HEK293 (cell line): ENCODE measurements around the gene PTPN3.

ENCODE experiments used
- CTCF ChIA-PET: fragments of 350-600 bp; formaldehyde crosslinking; extraction: SDS; loops from one replicate; lab custom pipeline; 2021; ENCODE audit warnings: antibody characterized with exemption; lab: Yijun Ruan, JAX
- POLR2A ChIA-PET: fragments of 300-600 bp; formaldehyde crosslinking; extraction: SDS; loops from one replicate; lab custom pipeline; 2020; ENCODE audit warnings: antibody characterized with exemption, inconsistent platforms; lab: Yijun Ruan, JAX
- H3K27ac ChIP-seq: fragments of 200-500 bp; sonication (Bioruptor generic); 2 replicates; pipeline ENCODE4 v1.5.1; 2014; ENCODE audit warnings: low read depth, low read length, control low read depth, inconsistent platforms; ENCODE audit errors: extremely low read depth
- H3K36me3 ChIP-seq, 2 experiments: fragments of 200-500 bp in 1 of 2; sonication (Bioruptor generic) in 1 of 2; 1 replicate in 1 of 2; 2 replicates in 1 of 2; pipeline ENCODE4 v1.5.1; 2014 to 2017; ENCODE audit warnings: inconsistent platforms in 2 of 2, low read length in 2 of 2; ENCODE audit not compliant: control insufficient read depth in 2 of 2, insufficient read depth in 1 of 2
- H3K4me1 ChIP-seq: fragments of 200-500 bp; sonication (Bioruptor generic); 2 replicates; pipeline ENCODE4 v1.5.1; 2014; ENCODE audit warnings: mild to moderate bottlenecking, low read length, inconsistent platforms; ENCODE audit not compliant: control insufficient read depth, insufficient read depth
- H3K4me3 ChIP-seq: 2 replicates; pipeline ENCODE4 v1.5.1; 2011; ENCODE audit warnings: low read depth, mild to moderate bottlenecking, control low read depth, low read length, moderate library complexity
- H3K9me3 ChIP-seq: fragments of 200-500 bp; sonication (Bioruptor generic); 2 replicates; pipeline ENCODE4 v1.5.1; 2014; ENCODE audit warnings: low read depth, low read length, inconsistent platforms; ENCODE audit not compliant: control insufficient read depth, insufficient read depth
- KLF16 ChIP-seq: fragments of 450-650 bp; formaldehyde crosslinking; IDR thresholded peaks from 2 replicates; pipeline ENCODE4 v1.5.1; 2017; ENCODE audit warnings: missing biosample characterization, missing genetic modification characterization
- MZF1 ChIP-seq: fragments of 450-650 bp; formaldehyde crosslinking; IDR thresholded peaks from 2 replicates; pipeline ENCODE4 v1.5.1; 2017; ENCODE audit warnings: missing biosample characterization, missing genetic modification characterization, borderline replicate concordance
- SCRT2 ChIP-seq: fragments of 450-650 bp; formaldehyde crosslinking; IDR thresholded peaks from 2 replicates; pipeline ENCODE4 v1.5.1; 2016; ENCODE audit warnings: missing biosample characterization, missing genetic modification characterization
- TCF7L2 ChIP-seq: IDR thresholded peaks from 2 replicates; pipeline ENCODE4 v1.6.1; 2011; ENCODE audit warnings: low read depth, mild to moderate bottlenecking, inconsistent platforms, low read length, moderate library complexity, borderline replicate concordance
- ZBTB1 ChIP-seq: fragments of 450-650 bp; formaldehyde crosslinking; IDR thresholded peaks from 2 replicates; pipeline ENCODE4 v1.5.1; 2016; ENCODE audit warnings: missing biosample characterization, missing genetic modification characterization
- ZFP69B ChIP-seq: fragments of 450-650 bp; formaldehyde crosslinking; IDR thresholded peaks from 2 replicates; pipeline ENCODE4 v1.5.1; 2016; ENCODE audit warnings: missing biosample characterization, missing genetic modification characterization
- ZNF114 ChIP-seq: fragments of 450-650 bp; formaldehyde crosslinking; IDR thresholded peaks from 2 replicates; pipeline ENCODE4 v1.5.0; 2017; ENCODE audit warnings: missing biosample characterization, missing genetic modification characterization
- ZNF140 ChIP-seq: fragments of 450-650 bp; formaldehyde crosslinking; IDR thresholded peaks from 2 replicates; pipeline ENCODE4 v1.5.1; 2016; ENCODE audit warnings: missing biosample characterization, missing genetic modification characterization
- ZNF155 ChIP-seq: fragments of 450-650 bp; formaldehyde crosslinking; IDR thresholded peaks from 2 replicates; pipeline ENCODE4 v1.5.1; 2016; ENCODE audit warnings: missing biosample characterization, missing genetic modification characterization
- ZNF18 ChIP-seq: fragments of 450-650 bp; formaldehyde crosslinking; IDR thresholded peaks from 2 replicates; pipeline ENCODE4 v1.5.1; 2016; ENCODE audit warnings: missing biosample characterization, missing genetic modification characterization
- ZNF211 ChIP-seq: fragments of 450-650 bp; formaldehyde crosslinking; IDR thresholded peaks from 2 replicates; pipeline ENCODE4 v1.5.1; 2016; ENCODE audit warnings: low read depth, missing biosample characterization, missing genetic modification characterization
- ZNF239 ChIP-seq: fragments of 450-650 bp; formaldehyde crosslinking; IDR thresholded peaks from 2 replicates; pipeline ENCODE4 v1.5.1; 2016; ENCODE audit warnings: missing biosample characterization, missing genetic modification characterization
- ZNF266 ChIP-seq: fragments of 450-650 bp; formaldehyde crosslinking; IDR thresholded peaks from 2 replicates; pipeline ENCODE4 v1.5.1; 2016; ENCODE audit warnings: missing biosample characterization, missing genetic modification characterization, low read depth
- ZNF302 ChIP-seq: fragments of 450-650 bp; formaldehyde crosslinking; IDR thresholded peaks from 2 replicates; pipeline ENCODE4 v1.5.1; 2016; ENCODE audit warnings: missing biosample characterization, missing genetic modification characterization, low read depth
- ZNF423 ChIP-seq: fragments of 450-650 bp; formaldehyde crosslinking; IDR thresholded peaks from 2 replicates; pipeline ENCODE4 v1.5.1; 2016; ENCODE audit warnings: missing biosample characterization, missing genetic modification characterization
- ZNF433 ChIP-seq: fragments of 450-650 bp; formaldehyde crosslinking; IDR thresholded peaks from 2 replicates; pipeline ENCODE4 v1.5.1; 2016; ENCODE audit warnings: missing biosample characterization, missing genetic modification characterization, low read depth
- ZNF473 ChIP-seq: fragments of 450-650 bp; formaldehyde crosslinking; IDR thresholded peaks from 2 replicates; pipeline ENCODE4 v1.5.1; 2017; ENCODE audit warnings: missing biosample characterization, missing genetic modification characterization
- ZNF645 ChIP-seq: fragments of 450-650 bp; formaldehyde crosslinking; IDR thresholded peaks from 2 replicates; pipeline ENCODE4; 2016; ENCODE audit warnings: missing biosample characterization, missing genetic modification characterization
- ZNF677 ChIP-seq: fragments of 450-650 bp; IDR thresholded peaks from 2 replicates; pipeline ENCODE4 v1.5.0; 2018; ENCODE audit warnings: missing biosample characterization, mild to moderate bottlenecking, missing genetic modification characterization, moderate library complexity
- ZNF76 ChIP-seq: fragments of 450-650 bp; formaldehyde crosslinking; IDR thresholded peaks from 2 replicates; pipeline ENCODE4; 2016; ENCODE audit warnings: low read depth, missing biosample characterization, missing genetic modification characterization, borderline replicate concordance
- ZNF830 ChIP-seq: fragments of 450-650 bp; IDR thresholded peaks from 2 replicates; pipeline ENCODE4 v1.5.0; 2018; ENCODE audit warnings: missing biosample characterization, missing genetic modification characterization, low read depth, mild to moderate bottlenecking, moderate library complexity
- ZSCAN23 ChIP-seq: fragments of 450-650 bp; formaldehyde crosslinking; IDR thresholded peaks from 2 replicates; pipeline ENCODE4 v1.5.1; 2016; ENCODE audit warnings: missing biosample characterization, missing genetic modification characterization
- TF ChIP-seq, protein P1 (sequence below): fragments of 450-650 bp; formaldehyde crosslinking; IDR thresholded peaks from 2 replicates; pipeline ENCODE4 v1.5.1; 2017; ENCODE audit warnings: missing biosample characterization, mild to moderate bottlenecking, missing genetic modification characterization, moderate library complexity
- TF ChIP-seq, protein P2 (sequence below): fragments of 450-650 bp; formaldehyde crosslinking; IDR thresholded peaks from 2 replicates; pipeline ENCODE4 v1.5.1; 2016; ENCODE audit warnings: missing biosample characterization, missing genetic modification characterization

Gene PTPN3

DNA sequence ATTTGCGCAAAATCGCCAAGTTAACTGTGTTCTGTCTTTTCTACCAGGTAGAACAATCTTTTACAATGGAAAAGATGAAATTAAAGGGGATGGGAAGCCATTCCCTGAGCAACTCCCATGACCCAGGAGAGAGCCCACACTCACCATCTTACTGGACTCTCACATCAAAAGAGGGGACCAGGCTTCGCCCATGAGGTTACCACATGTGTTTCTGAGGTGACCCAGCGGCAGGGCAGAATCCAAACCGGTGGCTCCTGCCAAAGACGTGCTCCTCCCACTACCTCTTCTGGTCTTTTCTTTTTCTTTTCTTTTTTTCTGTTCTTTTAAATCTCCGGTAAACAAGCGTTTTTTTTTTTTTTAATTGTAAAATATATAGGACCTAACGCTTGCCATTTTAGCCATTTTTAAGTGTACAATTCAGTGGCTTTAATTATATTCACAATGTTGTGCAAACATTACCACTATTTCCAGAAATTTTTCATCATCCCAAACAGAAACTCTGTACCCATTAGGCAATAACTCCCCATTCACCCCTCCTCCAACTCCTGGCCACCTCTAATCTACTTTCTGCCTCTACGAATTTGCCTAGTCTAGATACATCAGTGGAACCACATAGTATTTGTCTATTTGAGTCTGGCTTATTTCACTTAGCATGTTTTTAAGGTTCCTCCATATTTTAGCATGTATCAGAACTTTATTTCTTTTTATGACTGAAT is 19.3 kb downstream of the PTPN3 start:
- CTCF ChIA-PET: interaction anchor here (1.3 to 1.4 kb wide), 2 partner anchors 9 kb away, joined by 8 to 20 read pairs; no protein-coding TSS in a partner anchor
- TF ChIP-seq ZNF76 (tag by site-specific recombination): no peak
- TF ChIP-seq ZNF155 (tag by site-specific recombination): no peak
- no peak for TF ChIP-seq ZNF302 (tag by site-specific recombination)
- TF ChIP-seq SCRT2 (tag by site-specific recombination): no peak
- no peak for TF ChIP-seq ZNF645 (tag by site-specific recombination)
- no peak for TF ChIP-seq ZFP69B (tag by site-specific recombination)
- no peak for TF ChIP-seq ZNF266 (tag by site-specific recombination)
- no peak for TF ChIP-seq ZNF473 (tag by site-specific recombination)
- no peak for TF ChIP-seq MZF1
- TF ChIP-seq ZNF211: no peak
- TF ChIP-seq, protein P1, sequence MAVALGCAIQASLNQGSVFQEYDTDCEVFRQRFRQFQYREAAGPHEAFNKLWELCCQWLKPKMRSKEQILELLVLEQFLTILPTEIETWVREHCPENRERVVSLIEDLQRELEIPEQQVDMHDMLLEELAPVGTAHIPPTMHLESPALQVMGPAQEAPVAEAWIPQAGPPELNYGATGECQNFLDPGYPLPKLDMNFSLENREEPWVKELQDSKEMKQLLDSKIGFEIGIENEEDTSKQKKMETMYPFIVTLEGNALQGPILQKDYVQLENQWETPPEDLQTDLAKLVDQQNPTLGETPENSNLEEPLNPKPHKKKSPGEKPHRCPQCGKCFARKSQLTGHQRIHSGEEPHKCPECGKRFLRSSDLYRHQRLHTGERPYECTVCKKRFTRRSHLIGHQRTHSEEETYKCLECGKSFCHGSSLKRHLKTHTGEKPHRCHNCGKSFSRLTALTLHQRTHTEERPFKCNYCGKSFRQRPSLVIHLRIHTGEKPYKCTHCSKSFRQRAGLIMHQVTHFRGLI: no peak
- TF ChIP-seq ZNF239 (tag by site-specific recombination): no peak
- no peak for TF ChIP-seq ZNF114 (tag by site-specific recombination)
- no peak for TF ChIP-seq ZNF140 (tag by site-specific recombination)
- no peak for TF ChIP-seq ZNF423 (tag by site-specific recombination)
- TF ChIP-seq ZNF433: no peak
- TF ChIP-seq, all 188 proteins: peak for 0
- H3K36me3 ChIP-seq: peaks cover 0 to 5% of the 10 kb centered on the region in 2 experiments; a peak in 1 of 3 replicates
- H3K4me3 ChIP-seq: no peak overlapping the region
- POLR2A ChIA-PET: no interaction called here
- H3K4me1 ChIP-seq: peaks cover 26% of the 10 kb centered on the region
- H3K9me3 ChIP-seq: no peaks in the 10 kb centered on the region
- H3K27ac ChIP-seq: no peak overlapping the region

DNA sequence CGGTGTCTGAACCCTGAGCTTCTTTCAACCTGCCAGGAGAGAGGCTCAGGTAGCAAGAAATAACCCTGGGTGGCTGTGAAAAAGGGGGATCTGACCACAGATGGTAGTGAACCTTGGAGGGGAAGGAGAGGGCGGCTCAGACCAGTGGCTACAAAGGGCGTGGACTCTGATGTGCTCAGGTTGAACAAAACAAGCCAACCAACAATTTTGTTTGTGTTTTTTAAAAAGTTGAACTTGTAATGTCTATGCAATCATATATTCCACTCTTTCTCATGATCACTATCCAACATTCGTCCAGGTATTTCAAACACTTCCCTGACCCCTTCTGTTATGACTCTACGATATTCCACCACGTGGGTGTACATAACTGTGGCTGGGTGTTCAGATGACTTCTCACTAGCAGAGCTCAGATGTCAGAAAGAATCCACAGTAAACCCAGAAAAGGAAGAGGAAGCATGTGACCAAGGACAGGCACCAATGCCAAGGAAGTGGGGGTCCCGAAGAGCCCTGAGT is 20.0 kb downstream of the PTPN3 start:
- Histone ChIP-seq H3K4me1 (peaks cover 30% of the 10 kb centered on the region), H3K27ac (peak overlapping the region; percentile 61), H3K9me3 (no peaks in the 10 kb centered on the region), H3K36me3 (peaks cover 0 to 5% of the 10 kb centered on the region in 2 experiments; a peak in 1 of 3 replicates), H3K4me3 (no peak overlapping the region)
- CTCF ChIA-PET: interaction anchor here (0.9 to 1.4 kb wide), 3 partner anchors 9 to 38 kb away, joined by 3 to 8 read pairs (median 5); no protein-coding TSS in a partner anchor
- POLR2A ChIA-PET: no interaction called here
- TF ChIP-seq KLF16 (tag by site-specific recombination) (no peak), ZNF830 (tag by site-specific recombination) (no peak), TCF7L2 (no peak), ZNF677 (tag by site-specific recombination) (no peak), ZBTB1 (tag by site-specific recombination) (no peak), ZNF18 (tag by site-specific recombination) (no peak), ZSCAN23 (tag by site-specific recombination) (no peak)
- TF ChIP-seq, protein P2, sequence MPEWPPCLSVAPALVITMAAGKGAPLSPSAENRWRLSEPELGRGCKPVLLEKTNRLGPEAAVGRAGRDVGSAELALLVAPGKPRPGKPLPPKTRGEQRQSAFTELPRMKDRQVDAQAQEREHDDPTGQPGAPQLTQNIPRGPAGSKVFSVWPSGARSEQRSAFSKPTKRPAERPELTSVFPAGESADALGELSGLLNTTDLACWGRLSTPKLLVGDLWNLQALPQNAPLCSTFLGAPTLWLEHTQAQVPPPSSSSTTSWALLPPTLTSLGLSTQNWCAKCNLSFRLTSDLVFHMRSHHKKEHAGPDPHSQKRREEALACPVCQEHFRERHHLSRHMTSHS: no peak
